ENCODE results near the gene ALX1. TPM values are rescaled to one million over a fixed set of nuclear protein-coding genes. Genes with fewer than 3 reads are reported as not detected.

Gene ALX1
- total RNA-seq, 1 experiment from 2014 or later: not detected

DNA sequence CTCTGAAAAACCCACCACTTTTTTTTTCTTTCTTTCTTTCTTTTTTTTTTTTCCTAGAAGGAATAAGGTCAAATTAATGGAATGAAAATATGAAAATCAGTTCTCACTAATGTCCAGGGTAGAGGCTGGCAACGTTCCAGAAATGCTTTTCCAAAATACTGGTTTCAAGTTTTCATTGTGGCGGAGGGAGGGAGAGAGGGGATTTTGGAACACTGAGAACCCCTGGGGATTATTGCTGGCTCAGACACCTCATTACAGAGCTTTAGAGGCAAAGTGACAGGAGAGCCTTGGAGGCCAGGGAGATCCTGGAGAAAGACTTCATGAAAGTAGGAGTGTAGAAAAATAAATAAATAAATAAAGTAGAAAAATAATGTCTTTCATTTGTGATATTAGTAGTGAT is 45.4 kb downstream of the ALX1 start:
- RAD21 ChIA-PET (ENCODE audit: low non-redundant PET in 1 of 2, low total read pairs in 2 of 2, uncharacterized antibody in 2 of 2, unreplicated experiment in 2 of 2): no interaction called here

DNA sequence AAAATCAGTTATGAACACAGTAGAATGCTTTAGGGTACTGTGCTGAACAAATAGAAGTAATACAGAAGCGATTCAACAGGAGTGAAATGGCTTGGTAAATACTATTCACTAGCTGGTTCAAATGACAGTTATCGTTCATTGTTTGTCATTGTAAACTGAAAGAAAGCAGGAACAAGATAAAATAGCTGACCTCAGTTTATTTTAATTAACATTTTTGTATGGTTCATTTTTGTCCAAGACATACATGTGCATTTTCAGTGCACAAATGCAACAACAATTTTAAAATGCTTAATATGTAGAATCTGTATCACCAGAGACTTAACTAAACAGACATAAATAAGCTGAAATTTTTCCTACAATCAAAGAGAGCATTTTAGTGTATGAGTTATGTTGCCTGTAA is 49.9 kb downstream of the ALX1 start:
- intact Hi-C loops (cut with micrococcal nuclease): no loop called here
- ChIA-PET RAD21 (ENCODE audit: low non-redundant PET in 1 of 2, low total read pairs in 2 of 2, uncharacterized antibody in 2 of 2, unreplicated experiment in 2 of 2) (no interaction called here), POLR2A (no interaction called here), CTCF (interaction anchor here (1.0 kb wide), 1 partner anchor 19 kb away, joined by 3 read pairs; no protein-coding TSS in a partner anchor)
- Histone ChIP-seq H3K9me3 (ENCODE audit: control insufficient read depth in 1 of 2, insufficient read depth in 1 of 2, low read depth in 1 of 2, low read length in 2 of 2) (no peaks in the 10 kb centered on the region), H3K27me3 (ENCODE audit: insufficient read depth, low read length) (no peaks in the 10 kb centered on the region), H3K27ac (ENCODE audit: low read depth, low read length) (no peak overlapping the region), H3K9ac (ENCODE audit: low read length) (no peak overlapping the region), H3K36me3 (ENCODE audit: control insufficient read depth in 1 of 2, insufficient read depth in 2 of 2, low read length in 2 of 2) (no peaks in the 10 kb centered on the region), H3K9me2 (ENCODE audit: insufficient read depth) (no peaks in the 10 kb centered on the region), H3K79me2 (ENCODE audit: insufficient read depth, low read length) (no peaks in the 10 kb centered on the region), H3K4me2 (ENCODE audit: low read length) (no peak overlapping the region), H3K4me1 (ENCODE audit: control insufficient read depth in 1 of 2, insufficient read depth in 2 of 2, low read length in 2 of 2) (no peaks in the 10 kb centered on the region), H4K20me1 (ENCODE audit: insufficient read depth) (no peaks in the 10 kb centered on the region), H3K4me3 (replicated peaks in 1 of 2; ENCODE audit: low read depth in 1 of 2, low read length in 2 of 2) (no peak overlapping the region), H2AFZ (ENCODE audit: low read depth, low read length, poor library complexity, severe bottlenecking) (no peak overlapping the region)
- DNase-seq (ENCODE audit: low read depth, low spot score): no peak
- ATAC-seq: no peak
- BruUV-seq (replicated peaks): no TSS peak
- TF ChIP-seq ZFX (IDR thresholded peaks at IDR 0.05) (no peak), POLR2A (IDR thresholded peaks at IDR 0.05; ENCODE audit: borderline replicate concordance, extremely low read depth, insufficient read depth, insufficient read length) (no peak), FOSL1 (IDR thresholded peaks at IDR 0.05; ENCODE audit: low read depth) (no peak), CEBPB (IDR thresholded peaks at IDR 0.05; ENCODE audit: low read depth) (no peak), RAD21 (IDR thresholded peaks at IDR 0.05; ENCODE audit: low read depth) (no peak), SIN3A (IDR thresholded peaks at IDR 0.05; ENCODE audit: low read depth) (no peak), ELF1 (IDR thresholded peaks at IDR 0.05; ENCODE audit: borderline replicate concordance, low read depth) (no peak), EZH2phosphoT487 (IDR thresholded peaks at IDR 0.05; ENCODE audit: borderline replicate concordance) (no peak), EZH2 (IDR thresholded peaks at IDR 0.05) (no peak), CBX3 (IDR thresholded peaks at IDR 0.05; ENCODE audit: low read depth) (no peak), SP1 (IDR thresholded peaks at IDR 0.05; ENCODE audit: low read depth) (no peak)
- TF ChIP-seq, protein P1, sequence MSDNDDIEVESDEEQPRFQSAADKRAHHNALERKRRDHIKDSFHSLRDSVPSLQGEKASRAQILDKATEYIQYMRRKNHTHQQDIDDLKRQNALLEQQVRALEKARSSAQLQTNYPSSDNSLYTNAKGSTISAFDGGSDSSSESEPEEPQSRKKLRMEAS (IDR thresholded peaks at IDR 0.05): no peak
- TF ChIP-seq, protein P2, sequence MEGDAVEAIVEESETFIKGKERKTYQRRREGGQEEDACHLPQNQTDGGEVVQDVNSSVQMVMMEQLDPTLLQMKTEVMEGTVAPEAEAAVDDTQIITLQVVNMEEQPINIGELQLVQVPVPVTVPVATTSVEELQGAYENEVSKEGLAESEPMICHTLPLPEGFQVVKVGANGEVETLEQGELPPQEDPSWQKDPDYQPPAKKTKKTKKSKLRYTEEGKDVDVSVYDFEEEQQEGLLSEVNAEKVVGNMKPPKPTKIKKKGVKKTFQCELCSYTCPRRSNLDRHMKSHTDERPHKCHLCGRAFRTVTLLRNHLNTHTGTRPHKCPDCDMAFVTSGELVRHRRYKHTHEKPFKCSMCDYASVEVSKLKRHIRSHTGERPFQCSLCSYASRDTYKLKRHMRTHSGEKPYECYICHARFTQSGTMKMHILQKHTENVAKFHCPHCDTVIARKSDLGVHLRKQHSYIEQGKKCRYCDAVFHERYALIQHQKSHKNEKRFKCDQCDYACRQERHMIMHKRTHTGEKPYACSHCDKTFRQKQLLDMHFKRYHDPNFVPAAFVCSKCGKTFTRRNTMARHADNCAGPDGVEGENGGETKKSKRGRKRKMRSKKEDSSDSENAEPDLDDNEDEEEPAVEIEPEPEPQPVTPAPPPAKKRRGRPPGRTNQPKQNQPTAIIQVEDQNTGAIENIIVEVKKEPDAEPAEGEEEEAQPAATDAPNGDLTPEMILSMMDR (IDR thresholded peaks at IDR 0.05 in 2 of 3, conservative IDR thresholded peaks at IDR 0.05 in 1 of 3; ENCODE audit: borderline replicate concordance in 1 of 3, insufficient read depth in 1 of 3, low read depth in 2 of 3, low read length in 2 of 3): no peak

More for the DNA sequence above, 45.4 kb downstream of the ALX1 start:
- no peak for TF ChIP-seq EGR1 (IDR thresholded peaks at IDR 0.05; ENCODE audit: low read depth)
- TF ChIP-seq SIN3A (IDR thresholded peaks at IDR 0.05; ENCODE audit: low read depth): no peak
- no peak for TF ChIP-seq CBX3 (IDR thresholded peaks at IDR 0.05; ENCODE audit: low read depth)
- no peak for TF ChIP-seq CEBPB (IDR thresholded peaks at IDR 0.05; ENCODE audit: low read depth)
- TF ChIP-seq, protein P1 (IDR thresholded peaks at IDR 0.05): no peak
- no peak for TF ChIP-seq SP1 (IDR thresholded peaks at IDR 0.05; ENCODE audit: low read depth)
- TF ChIP-seq, protein P2 (IDR thresholded peaks at IDR 0.05 in 2 of 3, conservative IDR thresholded peaks at IDR 0.05 in 1 of 3; ENCODE audit: borderline replicate concordance in 1 of 3, insufficient read depth in 1 of 3, low read depth in 2 of 3, low read length in 2 of 3): no peak
- no peak for TF ChIP-seq YY1 (IDR thresholded peaks at IDR 0.05; ENCODE audit: extremely low read depth, insufficient replicate concordance, low read depth, low read length)
- TF ChIP-seq RAD21 (IDR thresholded peaks at IDR 0.05; ENCODE audit: low read depth): no peak
- TF ChIP-seq SRF (IDR thresholded peaks at IDR 0.05; ENCODE audit: low read depth): no peak
- POLR2A ChIA-PET: no interaction called here
- ATAC-seq (no peak), DNase-seq (ENCODE audit: low read depth, low spot score) (no peak)
- Histone ChIP-seq H4K20me1 (ENCODE audit: insufficient read depth) (no peaks in the 10 kb centered on the region), H3K36me3 (ENCODE audit: control insufficient read depth in 1 of 2, insufficient read depth in 2 of 2, low read length in 2 of 2) (no peaks in the 10 kb centered on the region), H3K79me2 (ENCODE audit: insufficient read depth, low read length) (no peaks in the 10 kb centered on the region), H3K4me3 (replicated peaks in 1 of 2; ENCODE audit: low read depth in 1 of 2, low read length in 2 of 2) (no peak overlapping the region), H3K27me3 (ENCODE audit: insufficient read depth, low read length) (no peaks in the 10 kb centered on the region), H3K4me2 (ENCODE audit: low read length) (no peak overlapping the region), H3K9ac (ENCODE audit: low read length) (no peak overlapping the region), H3K9me2 (ENCODE audit: insufficient read depth) (no peaks in the 10 kb centered on the region), H3K9me3 (ENCODE audit: control insufficient read depth in 1 of 2, insufficient read depth in 1 of 2, low read depth in 1 of 2, low read length in 2 of 2) (no peaks in the 10 kb centered on the region), H3K4me1 (ENCODE audit: control insufficient read depth in 1 of 2, insufficient read depth in 2 of 2, low read length in 2 of 2) (no peaks in the 10 kb centered on the region), H3K27ac (ENCODE audit: low read depth, low read length) (no peak overlapping the region), H2AFZ (ENCODE audit: low read depth, low read length, poor library complexity, severe bottlenecking) (no peak overlapping the region)
- CTCF ChIA-PET: no interaction called here
- intact Hi-C loops (cut with micrococcal nuclease): no loop called here
- no TSS peak for BruUV-seq (replicated peaks)
